Measurements from ENCODE around the gene AHNAK. TPM values are rescaled to one million over a fixed set of nuclear protein-coding genes. Genes with fewer than 3 reads are reported as not detected.

The AHNAK gene
- total and polyA plus RNA-seq, 4 donors: 22.6 to 110 (median 38.1) TPM

DNA sequence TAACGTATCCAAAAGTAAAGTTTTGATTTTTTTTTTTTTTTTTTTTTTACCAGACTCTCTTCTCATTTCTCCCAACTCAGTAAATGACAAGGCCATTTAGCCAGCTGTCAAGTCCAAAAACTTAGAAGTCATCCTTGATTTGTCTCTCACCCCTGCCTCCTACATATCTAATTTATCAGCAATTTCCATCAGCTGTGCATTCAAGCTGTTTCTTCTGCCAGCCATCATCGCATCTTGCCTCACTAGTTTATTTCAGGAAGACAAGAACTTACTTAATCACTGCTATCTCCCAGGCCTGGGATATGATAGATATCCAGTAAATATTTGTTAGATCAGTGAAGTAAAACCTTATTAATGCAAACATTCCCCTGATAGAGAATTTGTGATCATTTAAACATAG is 80.2 kb downstream of the AHNAK start:
- no peak overlapping the region for H3K9ac ChIP-seq (ENCODE audit: low read depth in 1 of 2, low read length in 2 of 2)
- DNase-seq (ENCODE audit: low spot score): no peak
- H3K9me3 ChIP-seq (ENCODE audit: control insufficient read depth in 4 of 4, low read length in 3 of 4): no peaks in the 10 kb centered on the region
- TF ChIP-seq JUND (IDR thresholded peaks at IDR 0.05): no peak
- TF ChIP-seq RAD21 (IDR thresholded peaks at IDR 0.05): no peak
- H3K4me1 ChIP-seq (ENCODE audit: control insufficient read depth in 4 of 4, insufficient read depth in 4 of 4, low read length in 3 of 4): peaks cover 0 to 5% (median 3%) of the 10 kb centered on the region in 4 donors
- no peak overlapping the region for H3K4me3 ChIP-seq (ENCODE audit: low read depth in 1 of 3, low read length in 3 of 3)
- 94% methylated on average over 2 of the region's 2 CpGs for WGBS
- no peaks in the 10 kb centered on the region for H3K36me3 ChIP-seq (ENCODE audit: control insufficient read depth in 4 of 4, insufficient read depth in 3 of 4, low read depth in 1 of 4, low read length in 3 of 4)
- no peaks in the 10 kb centered on the region for H3K27me3 ChIP-seq (ENCODE audit: control insufficient read depth in 4 of 4, insufficient read depth in 4 of 4, low read length in 3 of 4)
- H3K27ac ChIP-seq (ENCODE audit: low read depth in 1 of 2, low read length in 2 of 2): no peak overlapping the region

DNA sequence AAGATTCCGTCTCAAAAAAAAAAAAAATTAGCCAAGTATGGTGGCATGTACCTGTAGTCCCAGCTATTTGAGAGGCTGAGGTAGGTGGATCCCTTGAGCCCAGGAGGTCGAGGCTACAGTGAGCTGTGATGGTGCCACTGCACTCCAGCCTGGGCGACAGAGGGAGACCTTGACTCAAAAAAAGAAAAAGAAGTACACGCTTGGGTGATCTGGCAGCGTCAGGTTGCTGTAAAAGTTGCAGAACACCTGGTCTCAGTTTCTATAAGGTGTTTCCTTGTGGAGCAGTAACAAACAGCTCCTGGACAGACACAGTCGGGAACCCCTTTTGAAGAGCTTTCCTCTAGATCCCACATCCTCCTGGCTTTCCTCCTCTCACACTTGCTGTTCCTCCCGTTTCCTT is 82.0 kb downstream of the AHNAK start:
- no peak overlapping the region for H3K9ac ChIP-seq (ENCODE audit: low read depth in 1 of 2, low read length in 2 of 2)
- no peaks in the 10 kb centered on the region for H3K36me3 ChIP-seq (ENCODE audit: control insufficient read depth in 4 of 4, insufficient read depth in 3 of 4, low read depth in 1 of 4, low read length in 3 of 4)
- no peak for TF ChIP-seq HNF4A (conservative IDR thresholded peaks at IDR 0.05)
- no peak for TF ChIP-seq ZBTB33 (IDR thresholded peaks at IDR 0.05)
- no peak for TF ChIP-seq FOXA2 (IDR thresholded peaks at IDR 0.05)
- TF ChIP-seq MAX (IDR thresholded peaks at IDR 0.05): no peak
- TF ChIP-seq CTCF (IDR thresholded peaks at IDR 0.05; ENCODE audit: low read depth, low read length, missing input control): no peak
- no peak for TF ChIP-seq RXRA (IDR thresholded peaks at IDR 0.05)
- TF ChIP-seq SP1 (IDR thresholded peaks at IDR 0.05): no peak
- TF ChIP-seq YY1 (IDR thresholded peaks at IDR 0.05): no peak
- no peak for TF ChIP-seq EGR1 (IDR thresholded peaks at IDR 0.05; ENCODE audit: low read depth in 2 of 2)
- no peak for TF ChIP-seq RAD21 (IDR thresholded peaks at IDR 0.05)
- TF ChIP-seq GABPA (IDR thresholded peaks at IDR 0.05 in 1 of 2, conservative IDR thresholded peaks at IDR 0.05 in 1 of 2): no peak
- TF ChIP-seq FOXA1 (IDR thresholded peaks at IDR 0.05): no peak
- TF ChIP-seq TAF1 (conservative IDR thresholded peaks at IDR 0.05): no peak
- DNase-seq (ENCODE audit: low spot score): no peak
- no peaks in the 10 kb centered on the region for H3K9me3 ChIP-seq (ENCODE audit: control insufficient read depth in 4 of 4, low read length in 3 of 4)
- WGBS: 83% methylated on average over 7 of the region's 7 CpGs
- peaks cover 0 to 5% (median 3%) of the 10 kb centered on the region in 4 donors for H3K4me1 ChIP-seq (ENCODE audit: control insufficient read depth in 4 of 4, insufficient read depth in 4 of 4, low read length in 3 of 4)
- H3K27ac ChIP-seq (ENCODE audit: low read depth in 1 of 2, low read length in 2 of 2): no peak overlapping the region
- no peak overlapping the region for H3K4me3 ChIP-seq (ENCODE audit: low read depth in 1 of 3, low read length in 3 of 3)
- H3K27me3 ChIP-seq (ENCODE audit: control insufficient read depth in 4 of 4, insufficient read depth in 4 of 4, low read length in 3 of 4): no peaks in the 10 kb centered on the region

DNA sequence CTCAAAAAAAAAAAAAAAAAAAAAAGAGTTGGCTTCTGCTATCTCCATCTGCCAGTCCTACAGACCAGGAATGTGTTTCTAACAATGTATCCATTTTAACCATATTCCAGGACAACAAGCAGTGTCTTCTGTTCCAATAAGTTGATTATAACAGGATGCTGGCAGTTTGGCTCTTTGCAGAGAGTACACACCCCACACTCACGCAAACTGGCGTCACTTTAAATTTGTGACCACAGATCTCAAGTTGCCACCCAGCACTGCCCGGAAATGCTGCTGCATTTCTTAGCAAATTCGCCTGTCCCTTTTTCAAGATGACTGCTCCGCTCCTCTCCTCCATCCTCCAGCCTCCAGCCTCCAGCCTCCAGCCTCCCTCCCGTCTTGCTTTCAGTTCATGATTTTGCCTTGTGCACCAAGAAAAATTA is 83.5 kb downstream of the AHNAK start:
- Histone ChIP-seq H3K4me1 (ENCODE audit: control insufficient read depth in 4 of 4, insufficient read depth in 4 of 4, low read length in 3 of 4) (peaks cover 0 to 14% (median 6%) of the 10 kb centered on the region in 4 donors), H3K27ac (ENCODE audit: low read depth in 1 of 2, low read length in 2 of 2) (no peak overlapping the region), H3K9me3 (ENCODE audit: control insufficient read depth in 4 of 4, low read length in 3 of 4) (no peaks in the 10 kb centered on the region), H3K4me3 (ENCODE audit: low read depth in 1 of 3, low read length in 3 of 3) (no peak overlapping the region), H3K9ac (ENCODE audit: low read depth in 1 of 2, low read length in 2 of 2) (no peak overlapping the region), H3K36me3 (ENCODE audit: control insufficient read depth in 4 of 4, insufficient read depth in 3 of 4, low read depth in 1 of 4, low read length in 3 of 4) (no peaks in the 10 kb centered on the region), H3K27me3 (ENCODE audit: control insufficient read depth in 4 of 4, insufficient read depth in 4 of 4, low read length in 3 of 4) (no peaks in the 10 kb centered on the region)
- 85% methylated on average over 6 of the region's 6 CpGs for WGBS
- DNase-seq (ENCODE audit: low spot score): no peak
- TF ChIP-seq NR2F2 (IDR thresholded peaks at IDR 0.05): no peak
- TF ChIP-seq, protein P1, sequence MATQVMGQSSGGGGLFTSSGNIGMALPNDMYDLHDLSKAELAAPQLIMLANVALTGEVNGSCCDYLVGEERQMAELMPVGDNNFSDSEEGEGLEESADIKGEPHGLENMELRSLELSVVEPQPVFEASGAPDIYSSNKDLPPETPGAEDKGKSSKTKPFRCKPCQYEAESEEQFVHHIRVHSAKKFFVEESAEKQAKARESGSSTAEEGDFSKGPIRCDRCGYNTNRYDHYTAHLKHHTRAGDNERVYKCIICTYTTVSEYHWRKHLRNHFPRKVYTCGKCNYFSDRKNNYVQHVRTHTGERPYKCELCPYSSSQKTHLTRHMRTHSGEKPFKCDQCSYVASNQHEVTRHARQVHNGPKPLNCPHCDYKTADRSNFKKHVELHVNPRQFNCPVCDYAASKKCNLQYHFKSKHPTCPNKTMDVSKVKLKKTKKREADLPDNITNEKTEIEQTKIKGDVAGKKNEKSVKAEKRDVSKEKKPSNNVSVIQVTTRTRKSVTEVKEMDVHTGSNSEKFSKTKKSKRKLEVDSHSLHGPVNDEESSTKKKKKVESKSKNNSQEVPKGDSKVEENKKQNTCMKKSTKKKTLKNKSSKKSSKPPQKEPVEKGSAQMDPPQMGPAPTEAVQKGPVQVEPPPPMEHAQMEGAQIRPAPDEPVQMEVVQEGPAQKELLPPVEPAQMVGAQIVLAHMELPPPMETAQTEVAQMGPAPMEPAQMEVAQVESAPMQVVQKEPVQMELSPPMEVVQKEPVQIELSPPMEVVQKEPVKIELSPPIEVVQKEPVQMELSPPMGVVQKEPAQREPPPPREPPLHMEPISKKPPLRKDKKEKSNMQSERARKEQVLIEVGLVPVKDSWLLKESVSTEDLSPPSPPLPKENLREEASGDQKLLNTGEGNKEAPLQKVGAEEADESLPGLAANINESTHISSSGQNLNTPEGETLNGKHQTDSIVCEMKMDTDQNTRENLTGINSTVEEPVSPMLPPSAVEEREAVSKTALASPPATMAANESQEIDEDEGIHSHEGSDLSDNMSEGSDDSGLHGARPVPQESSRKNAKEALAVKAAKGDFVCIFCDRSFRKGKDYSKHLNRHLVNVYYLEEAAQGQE (IDR thresholded peaks at IDR 0.05): no peak
- no peak for TF ChIP-seq CTCF (IDR thresholded peaks at IDR 0.05; ENCODE audit: low read depth, low read length, missing input control)
- no peak for TF ChIP-seq GABPA (IDR thresholded peaks at IDR 0.05 in 1 of 2, conservative IDR thresholded peaks at IDR 0.05 in 1 of 2)
- TF ChIP-seq EGR1 (IDR thresholded peaks at IDR 0.05; ENCODE audit: low read depth in 2 of 2): no peak
- TF ChIP-seq RXRA (IDR thresholded peaks at IDR 0.05): no peak
- TF ChIP-seq FOXA1 (IDR thresholded peaks at IDR 0.05): no peak
- TF ChIP-seq HNF4A (conservative IDR thresholded peaks at IDR 0.05): no peak
- no peak for TF ChIP-seq MAX (IDR thresholded peaks at IDR 0.05)
